Sigmoid colon (tissue), 4 donors: ENCODE measurements around the gene UNC93B1.

Experiments
- CTCF ChIP-seq, 4 experiments: fragments of 450-650 bp in 3 of 4; fragments of 200-600 bp in 1 of 4; IDR thresholded peaks; one replicate each; pipeline ENCODE4 v1.5.1; 2016 to 2019; ENCODE audit warnings: antibody characterized with exemption in 4 of 4, mild to moderate bottlenecking in 3 of 4, moderate library complexity in 2 of 4
- EP300 ChIP-seq, 4 donors: sonication (generic); formaldehyde crosslinking; IDR thresholded peaks; one replicate each; pipeline ENCODE4 v1.6.1; 2017; ENCODE audit warnings: antibody characterized with exemption in 4 of 4
- POLR2A ChIP-seq, 2 donors: fragments of 450-650 bp; IDR thresholded peaks; one replicate each; pipeline ENCODE4 v1.6.1; 2016; ENCODE audit warnings: antibody characterized with exemption in 2 of 2, mild to moderate bottlenecking in 2 of 2, moderate library complexity in 2 of 2
- POLR2AphosphoS5 ChIP-seq, 4 donors: sonication (generic); formaldehyde crosslinking; IDR thresholded peaks; one replicate each; pipeline ENCODE4 v1.6.1; 2017; ENCODE audit warnings: antibody characterized with exemption in 4 of 4

- no peak for TF ChIP-seq CTCF (IDR thresholded peaks at IDR 0.05)
- TF ChIP-seq POLR2AphosphoS5 (IDR thresholded peaks at IDR 0.05) = peak in 3 of 4 donors; percentile 8 to 33 (median 22)
- no peak for TF ChIP-seq POLR2A (IDR thresholded peaks at IDR 0.05)
- no peak for TF ChIP-seq EP300 (IDR thresholded peaks at IDR 0.05)
Measured at GRCh38 chr11:68036717-68037239, 32.9 kb upstream of the UNC93B1 start.
